ELF-1 (cell line): ENCODE results near the gene AVPR2.

Experiments
- DNase-seq: peaks from one replicate; pipeline ENCODE4 v3.0.0-alpha.2; 2016; ENCODE audit warnings: low read depth, low spot score

AVPR2 gene

GRCh38 chrX:153913701-153914100, 9.2 kb downstream of the AVPR2 start:
- no peak for DNase-seq

- DNase-seq, result no peak
These were observed 13.4 kb downstream of the AVPR2 start for GRCh38 chrX:153917869-153918268.

GRCh38 chrX:153919281-153919680, 14.8 kb downstream of the AVPR2 start:
- no peak for DNase-seq

GRCh38 chrX:153920546-153920945, 16.1 kb downstream of the AVPR2 start:
- no peak for DNase-seq

- DNase-seq, result no peak
These were observed 16.6 kb downstream of the AVPR2 start for GRCh38 chrX:153921070-153921469.

GRCh38 chrX:153921511-153922446, 17.3 kb downstream of the AVPR2 start:
- DNase-seq, result peak; percentile 63

- DNase-seq, result peak; percentile 71
These were observed 18.7 kb downstream of the AVPR2 start for GRCh38 chrX:153922932-153923857.

GRCh38 chrX:153924149-153924861, 19.8 kb downstream of the AVPR2 start:
- DNase-seq, result peak; percentile 66

- no peak for DNase-seq
These were observed 20.9 kb downstream of the AVPR2 start for GRCh38 chrX:153925387-153925738.

- DNase-seq, result no peak
These were observed 21.5 kb downstream of the AVPR2 start, which contains the start of gene ARHGAP4 for GRCh38 chrX:153925739-153926551. Gene ARHGAP4 (minus strand): TSS chrX:153926264. CDS start chrX:153926202, 62 bp downstream.

GRCh38 chrX:153926552-153926857, 22.0 kb downstream of the AVPR2 start:
- no peak for DNase-seq

GRCh38 chrX:153926858-153927671, 22.6 kb downstream of the AVPR2 start:
- DNase-seq, result peak; percentile 69

- no peak for DNase-seq
These were observed 23.1 kb downstream of the AVPR2 start for GRCh38 chrX:153927672-153927921.

GRCh38 chrX:153927922-153928760, 23.7 kb downstream of the AVPR2 start:
- peak; percentile 100 for DNase-seq

GRCh38 chrX:153928846-153929245, 24.4 kb downstream of the AVPR2 start:
- DNase-seq, result no peak

- DNase-seq, result no peak
These were observed 25.1 kb downstream of the AVPR2 start for GRCh38 chrX:153929576-153929975.

GRCh38 chrX:153930011-153930910, 25.8 kb downstream of the AVPR2 start:
- no peak for DNase-seq

- no peak for DNase-seq
These were observed 26.7 kb downstream of the AVPR2 start for GRCh38 chrX:153931151-153931550.
